SK-N-SH treated with all-trans-retinoic acid at 6 μM for 48 hours (cell line): ENCODE results near the gene TRIM65.
A peak's percentile ranks its signal among the peaks of the same experiment; 100 is the strongest.

Source experiments
- ATAC-seq: fragments of 200-7000 bp; cut with Tn5 transposase; 3 replicates; pipeline ENCODE4 v1.9.1; 2020; ENCODE audit warnings: mild to moderate bottlenecking, moderate library complexity
- ARNTL ChIP-seq: fragments of 450-650 bp; formaldehyde crosslinking; IDR thresholded peaks from 2 replicates; pipeline ENCODE4 v1.5.0; 2020; ENCODE audit warnings: low read depth, mild to moderate bottlenecking, moderate library complexity, borderline replicate concordance
- BACH2 ChIP-seq: fragments of 250-450 bp; sonication (Bioruptor Pico); IDR thresholded peaks from 2 replicates; pipeline ENCODE4 v1.9.0; 2021; ENCODE audit warnings: mild to moderate bottlenecking, borderline replicate concordance
- CSDC2 ChIP-seq: fragments of 250-450 bp; sonication (Bioruptor Pico); IDR thresholded peaks from 2 replicates; pipeline ENCODE4 v1.5.0; 2020; ENCODE audit warnings: mild to moderate bottlenecking, moderate library complexity
- CSRNP3 ChIP-seq: fragments of 250-450 bp; sonication (Bioruptor Pico); IDR thresholded peaks from 2 replicates; pipeline ENCODE4 v1.5.1; 2021; ENCODE audit warnings: mild to moderate bottlenecking, moderate library complexity
- ESRRG ChIP-seq: fragments of 250-450 bp; sonication (Bioruptor Pico); IDR thresholded peaks from 2 replicates; pipeline ENCODE4 v1.6.1; 2021; ENCODE audit warnings: mild to moderate bottlenecking
- GLIS3 ChIP-seq: fragments of 250-450 bp; sonication (Bioruptor Pico); IDR thresholded peaks from 2 replicates; pipeline ENCODE4 v1.5.0; 2020; ENCODE audit warnings: mild to moderate bottlenecking, moderate library complexity
- OSR1 ChIP-seq: fragments of 250-450 bp; sonication (Bioruptor Pico); IDR thresholded peaks from 2 replicates; pipeline ENCODE4 v1.8.0; 2022; ENCODE audit warnings: moderate library complexity, mild to moderate bottlenecking, inconsistent platforms
- PATZ1 ChIP-seq: fragments of 250-450 bp; sonication (Bioruptor Pico); IDR thresholded peaks from 2 replicates; pipeline ENCODE4 v1.8.0; 2020; ENCODE audit warnings: mild to moderate bottlenecking, moderate library complexity, borderline replicate concordance
- POU6F1 ChIP-seq: fragments of 250-450 bp; sonication (Bioruptor Pico); IDR thresholded peaks from 2 replicates; pipeline ENCODE4 v1.8.0; 2021; ENCODE audit warnings: low read depth, mild to moderate bottlenecking, moderate library complexity, borderline replicate concordance
- SNAI2 ChIP-seq: fragments of 250-450 bp; sonication (Bioruptor Pico); IDR thresholded peaks from 2 replicates; pipeline ENCODE4 v1.5.0; 2020; ENCODE audit warnings: mild to moderate bottlenecking, moderate library complexity
- TSHZ2 ChIP-seq: fragments of 250-450 bp; sonication (Bioruptor Pico); IDR thresholded peaks from 2 replicates; pipeline ENCODE4 v1.5.0; 2020; ENCODE audit warnings: mild to moderate bottlenecking, moderate library complexity
- ZC3H10 ChIP-seq: fragments of 250-450 bp; sonication (Bioruptor Pico); IDR thresholded peaks from 2 replicates; pipeline ENCODE4 v1.5.1; 2021; ENCODE audit warnings: mild to moderate bottlenecking, moderate library complexity
- ZFP30 ChIP-seq: fragments of 450-650 bp; formaldehyde crosslinking; IDR thresholded peaks from 2 replicates; pipeline ENCODE4 v1.5.0; 2022; ENCODE audit warnings: mild to moderate bottlenecking, moderate library complexity
- ZNF565 ChIP-seq: fragments of 450-650 bp; formaldehyde crosslinking; conservative IDR thresholded peaks from 2 replicates; pipeline ENCODE4 v1.5.0; 2020; ENCODE audit warnings: low read depth, mild to moderate bottlenecking, moderate library complexity
- ZNF70 ChIP-seq: fragments of 450-650 bp; formaldehyde crosslinking; IDR thresholded peaks from 2 replicates; pipeline ENCODE4 v1.5.0; 2020; ENCODE audit warnings: mild to moderate bottlenecking, moderate library complexity
- TF ChIP-seq, protein P1 (sequence below): fragments of 250-450 bp; sonication (Bioruptor Pico); IDR thresholded peaks from 2 replicates; pipeline ENCODE4 v1.5.1; 2020; ENCODE audit warnings: low read depth, mild to moderate bottlenecking, moderate library complexity

Gene TRIM65

GRCh38 chr17:75896415-75897159, at the start of gene TRIM65:
TSS of gene TRIM65 (minus strand) at chr17:75896951. CDS start at chr17:75896937, 14 bp downstream.
- TF ChIP-seq OSR1 (CRISPR knock-in tag) (no peak), ZNF565 (CRISPR knock-in tag) (no peak), ESRRG (CRISPR knock-in tag) (no peak), PATZ1 (CRISPR knock-in tag) (no peak), BACH2 (no peak), POU6F1 (CRISPR knock-in tag) (no peak), CSRNP3 (CRISPR knock-in tag) (no peak), ZNF70 (CRISPR knock-in tag) (no peak), ARNTL (CRISPR knock-in tag) (no peak), SNAI2 (CRISPR knock-in tag) (no peak; the same call in 1 of the 2 replicates), TSHZ2 (CRISPR knock-in tag) (no peak)
- TF ChIP-seq, protein P1, sequence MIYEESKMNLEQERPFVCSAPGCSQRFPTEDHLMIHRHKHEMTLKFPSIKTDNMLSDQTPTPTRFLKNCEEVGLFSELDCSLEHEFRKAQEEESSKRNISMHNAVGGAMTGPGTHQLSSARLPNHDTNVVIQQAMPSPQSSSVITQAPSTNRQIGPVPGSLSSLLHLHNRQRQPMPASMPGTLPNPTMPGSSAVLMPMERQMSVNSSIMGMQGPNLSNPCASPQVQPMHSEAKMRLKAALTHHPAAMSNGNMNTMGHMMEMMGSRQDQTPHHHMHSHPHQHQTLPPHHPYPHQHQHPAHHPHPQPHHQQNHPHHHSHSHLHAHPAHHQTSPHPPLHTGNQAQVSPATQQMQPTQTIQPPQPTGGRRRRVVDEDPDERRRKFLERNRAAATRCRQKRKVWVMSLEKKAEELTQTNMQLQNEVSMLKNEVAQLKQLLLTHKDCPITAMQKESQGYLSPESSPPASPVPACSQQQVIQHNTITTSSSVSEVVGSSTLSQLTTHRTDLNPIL = no peak
- ATAC-seq = peak; percentile 77

GRCh38 chr17:75945211-75945610, 48.5 kb upstream of the TRIM65 start:
- ATAC-seq = no peak
- TF ChIP-seq CSDC2 (no peak), GLIS3 (no peak), CSRNP3 (CRISPR knock-in tag) (no peak), POU6F1 (CRISPR knock-in tag) (no peak), ZNF70 (CRISPR knock-in tag) (no peak), OSR1 (CRISPR knock-in tag) (no peak), ZC3H10 (no peak), ARNTL (CRISPR knock-in tag) (no peak), ESRRG (CRISPR knock-in tag) (no peak), ZFP30 (CRISPR knock-in tag) (no peak), BACH2 (no peak), PATZ1 (CRISPR knock-in tag) (no peak), ZNF565 (CRISPR knock-in tag) (no peak), TSHZ2 (CRISPR knock-in tag) (no peak)
